Panc1 (cell line): ENCODE results near the gene F13A1.

Experiments
- POLR2AphosphoS5 ChIP-seq: IDR thresholded peaks from 2 replicates; pipeline ENCODE4 v1.6.1; 2012; ENCODE audit warnings: mild to moderate bottlenecking, low read depth, low read length, moderate library complexity
- TCF7L2 ChIP-seq: IDR thresholded peaks from 2 replicates; pipeline ENCODE4 v1.6.1; 2011; ENCODE audit warnings: mild to moderate bottlenecking, low read depth, low read length, inconsistent platforms
- TF ChIP-seq, protein P1 (sequence below): fragments of 450-650 bp; IDR thresholded peaks from 2 replicates; pipeline ENCODE4 v1.5.1; 2017; ENCODE audit warnings: mild to moderate bottlenecking

DNA sequence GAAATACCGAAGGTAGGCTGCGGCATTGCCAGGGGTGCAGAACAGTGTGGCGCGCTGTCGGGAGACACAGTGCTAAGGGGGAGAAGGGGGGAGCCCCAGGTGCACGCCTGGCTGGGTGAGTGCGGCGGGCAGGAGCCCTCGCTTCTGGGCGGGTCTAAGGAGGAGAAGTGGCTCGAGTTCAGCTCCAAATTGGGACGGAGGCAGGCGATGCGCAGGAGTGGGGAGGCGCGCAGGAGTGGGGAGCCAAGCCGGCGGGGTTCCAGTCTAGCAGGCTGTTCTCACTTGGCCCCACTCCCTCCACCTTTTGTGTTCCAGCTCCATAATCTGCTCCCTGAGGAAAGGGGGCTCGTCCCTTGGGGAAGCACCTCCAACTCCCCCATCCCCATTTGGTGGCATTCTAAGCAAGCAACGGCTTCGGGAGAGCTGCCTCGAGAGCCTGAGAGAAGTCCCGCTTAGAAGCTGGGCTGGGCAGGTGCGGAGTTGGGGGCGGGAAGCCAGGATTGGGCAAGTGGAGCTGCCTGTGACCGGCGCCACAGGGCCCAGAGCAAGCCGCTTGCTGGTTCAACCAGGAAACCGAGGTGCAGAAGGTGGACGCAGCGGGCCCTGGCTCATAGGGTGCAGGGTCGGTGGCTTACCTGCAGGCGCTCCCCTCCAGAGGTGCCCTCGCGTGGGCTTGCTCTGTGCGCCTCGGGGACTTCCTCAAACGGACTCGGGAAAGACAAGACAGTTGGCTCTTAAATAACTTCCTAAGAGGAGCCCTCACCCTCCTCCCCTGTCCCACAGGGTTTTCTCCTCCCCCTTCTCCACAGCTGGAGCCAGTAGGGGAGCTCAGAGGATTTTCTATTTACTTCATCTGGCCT is at the start of gene F13A1:
- TF ChIP-seq, protein P1, sequence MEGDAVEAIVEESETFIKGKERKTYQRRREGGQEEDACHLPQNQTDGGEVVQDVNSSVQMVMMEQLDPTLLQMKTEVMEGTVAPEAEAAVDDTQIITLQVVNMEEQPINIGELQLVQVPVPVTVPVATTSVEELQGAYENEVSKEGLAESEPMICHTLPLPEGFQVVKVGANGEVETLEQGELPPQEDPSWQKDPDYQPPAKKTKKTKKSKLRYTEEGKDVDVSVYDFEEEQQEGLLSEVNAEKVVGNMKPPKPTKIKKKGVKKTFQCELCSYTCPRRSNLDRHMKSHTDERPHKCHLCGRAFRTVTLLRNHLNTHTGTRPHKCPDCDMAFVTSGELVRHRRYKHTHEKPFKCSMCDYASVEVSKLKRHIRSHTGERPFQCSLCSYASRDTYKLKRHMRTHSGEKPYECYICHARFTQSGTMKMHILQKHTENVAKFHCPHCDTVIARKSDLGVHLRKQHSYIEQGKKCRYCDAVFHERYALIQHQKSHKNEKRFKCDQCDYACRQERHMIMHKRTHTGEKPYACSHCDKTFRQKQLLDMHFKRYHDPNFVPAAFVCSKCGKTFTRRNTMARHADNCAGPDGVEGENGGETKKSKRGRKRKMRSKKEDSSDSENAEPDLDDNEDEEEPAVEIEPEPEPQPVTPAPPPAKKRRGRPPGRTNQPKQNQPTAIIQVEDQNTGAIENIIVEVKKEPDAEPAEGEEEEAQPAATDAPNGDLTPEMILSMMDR: no peak
- TF ChIP-seq TCF7L2: no peak
- TF ChIP-seq POLR2AphosphoS5: no peak
